Epithelial cell of prostate (primary cell): ENCODE data around the gene CXCL10.
"Not testable (repeated sequence)": the region's sequence is repeated elsewhere in the genome, so short reads cannot be mapped to it uniquely, and the experiment has no call there.

Experiments used
- DNase-seq: peaks from one replicate; pipeline ENCODE4 v3.0.0-alpha.2; 2011; ENCODE audit warnings: low read depth, low spot score
- H3K27ac ChIP-seq: fragments of 450-650 bp; 2 replicates; pipeline ENCODE4 v1.5.1; 2017; ENCODE audit warnings: mild to moderate bottlenecking

CXCL10 gene

DNA sequence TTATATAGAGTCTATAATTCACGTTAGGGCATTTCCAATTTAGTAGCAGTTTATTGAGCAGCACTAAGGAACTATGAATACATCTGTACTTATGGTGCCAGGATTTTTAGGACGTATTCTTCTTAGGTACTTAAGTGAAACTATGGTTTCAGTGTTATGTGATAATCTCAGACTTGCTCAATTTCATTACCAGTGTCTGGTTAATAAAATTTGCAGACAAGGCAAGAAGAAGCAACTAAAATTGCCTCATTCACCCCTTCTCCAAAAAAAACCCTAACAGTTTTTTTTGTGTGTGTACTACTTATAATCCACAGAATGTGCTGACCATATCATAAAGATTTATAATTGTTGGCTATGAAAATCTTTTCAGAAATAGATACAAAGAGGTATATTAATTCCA lies 6.0 kb upstream of the CXCL10 start:
- H3K27ac ChIP-seq: no peak overlapping the region
- no peak for DNase-seq

DNA sequence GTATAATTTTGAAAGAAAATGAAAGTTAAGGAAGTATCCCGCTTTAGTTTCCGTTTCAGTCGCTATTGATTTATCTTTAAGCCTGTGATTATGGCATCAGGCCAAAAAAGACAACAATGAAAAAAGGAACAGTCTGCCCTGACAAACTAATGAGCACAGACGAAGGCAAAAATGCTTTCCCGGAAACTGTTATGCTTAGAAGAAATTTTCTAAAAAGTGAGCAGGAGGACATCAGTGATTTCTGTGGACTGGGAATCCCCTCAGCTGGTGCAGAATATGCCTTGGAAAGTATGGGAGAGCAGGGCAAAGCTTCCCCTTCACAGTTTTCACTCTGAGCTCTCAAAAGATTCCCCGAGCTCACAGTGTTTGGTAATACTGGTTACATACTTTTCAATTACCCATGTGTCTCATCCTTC lies 5.1 kb upstream of the CXCL10 start:
- H3K27ac ChIP-seq: no peak overlapping the region
- DNase-seq: no peak

DNA sequence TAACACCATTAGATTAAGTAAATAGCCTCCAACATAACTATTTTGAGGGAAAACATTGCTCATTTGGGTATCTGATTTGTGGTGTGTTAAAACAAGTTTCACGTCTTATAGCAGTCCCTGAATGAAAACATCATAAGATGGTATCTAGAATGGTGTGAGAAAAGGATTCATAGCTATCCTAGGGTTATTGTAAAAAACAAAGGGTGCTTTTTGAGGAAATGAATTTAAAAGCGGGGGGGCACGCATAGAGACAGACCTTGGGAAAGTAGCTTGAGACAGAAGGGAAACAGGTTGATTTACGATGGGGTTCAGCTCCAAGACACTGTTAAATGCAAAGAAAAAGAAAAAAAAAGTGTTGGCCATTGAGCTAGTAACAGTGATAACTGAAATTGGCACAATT lies 768 bp upstream of the CXCL10 start:
- no peak overlapping the region for H3K27ac ChIP-seq
- no peak for DNase-seq

DNA sequence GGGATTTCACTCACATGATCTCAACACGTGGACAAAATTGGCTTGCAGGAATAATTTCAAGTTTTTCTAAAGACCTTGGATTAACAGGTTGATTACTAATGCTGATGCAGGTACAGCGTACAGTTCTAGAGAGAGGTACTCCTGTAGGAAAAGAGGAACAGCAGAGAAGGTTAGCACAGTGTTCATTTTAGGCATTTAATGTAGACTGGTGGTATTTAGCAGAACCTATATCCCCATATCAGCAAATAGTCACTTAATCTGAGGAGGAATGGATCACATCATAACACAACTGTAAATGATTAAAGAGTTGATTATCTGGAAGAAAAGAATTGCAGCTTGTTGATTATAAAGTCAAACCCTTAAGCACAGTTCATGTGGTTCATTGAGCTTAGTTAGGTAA lies 620 bp downstream of the CXCL10 start:
- no peak for DNase-seq
- H3K27ac ChIP-seq: no peak overlapping the region

DNA sequence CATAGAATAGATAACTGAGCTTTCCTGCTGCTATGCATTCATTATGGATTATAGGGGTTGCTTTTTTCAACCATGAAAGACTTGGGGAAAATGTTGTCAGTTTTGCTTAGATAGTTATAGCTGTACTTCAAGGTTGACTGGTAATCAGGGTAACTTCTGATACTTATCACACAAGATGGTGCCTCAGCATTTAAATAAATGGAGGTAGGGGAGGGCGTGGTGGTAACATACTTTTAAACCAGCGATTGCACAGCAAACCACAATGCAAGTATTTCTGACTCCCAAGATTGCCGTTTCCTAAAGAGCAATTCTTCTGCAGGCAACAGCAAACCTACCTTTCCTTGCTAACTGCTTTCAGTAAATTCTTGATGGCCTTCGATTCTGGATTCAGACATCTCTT lies 1.3 kb downstream of the CXCL10 start:
- DNase-seq: no peak
- no peak overlapping the region for H3K27ac ChIP-seq

DNA sequence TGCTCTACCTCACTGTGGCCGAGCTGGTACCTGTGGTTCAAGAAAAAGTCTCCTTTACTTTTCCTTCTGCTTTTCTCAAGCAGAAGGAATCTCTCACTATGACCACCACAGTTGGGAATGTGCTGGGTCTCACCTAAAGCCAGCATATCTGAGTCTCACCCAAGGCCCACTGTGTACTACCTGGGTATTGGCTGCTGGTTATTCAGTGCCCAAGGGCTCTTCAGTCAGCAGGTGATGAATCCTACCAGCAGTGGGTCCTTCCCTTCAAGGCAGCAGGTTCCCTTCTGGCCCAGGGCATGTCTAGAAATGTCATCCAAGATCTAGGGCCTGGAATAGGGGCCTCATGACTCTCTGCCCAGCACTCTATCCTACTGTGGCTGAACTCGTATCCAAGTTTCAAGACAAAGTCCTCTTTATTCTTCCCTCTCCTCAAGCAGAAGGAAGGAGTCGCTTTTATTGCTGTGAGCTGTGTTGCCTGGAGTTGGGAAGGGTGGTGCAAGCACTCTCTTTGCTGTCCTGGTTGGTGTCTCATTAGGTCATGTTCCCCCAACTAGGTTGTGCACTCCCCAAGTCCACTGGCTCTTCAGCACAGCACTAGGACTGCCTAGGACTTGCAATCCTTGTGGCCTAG lies 6.1 kb downstream of the CXCL10 start:
- no peak for DNase-seq
- peak overlapping the region; percentile 26 for H3K27ac ChIP-seq

DNA sequence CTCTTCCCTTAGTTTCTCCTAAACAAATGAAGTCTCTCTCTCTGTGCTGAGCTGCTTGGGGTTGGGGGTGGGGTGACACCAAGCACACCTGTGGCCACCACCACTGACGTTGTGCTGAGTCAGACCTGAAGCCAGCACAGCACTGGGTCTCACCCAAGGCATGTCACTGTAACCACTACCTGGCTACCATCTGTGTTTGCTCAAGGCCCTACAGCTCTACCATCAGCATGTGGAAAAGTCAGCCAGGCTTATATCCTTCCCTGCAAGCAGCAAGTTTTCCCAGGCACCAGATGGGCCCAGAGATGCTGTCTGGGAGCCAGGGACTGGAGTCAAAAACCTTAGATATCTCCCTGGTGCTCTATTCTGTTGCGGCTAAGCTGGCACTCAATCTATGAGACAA lies 6.9 kb downstream of the CXCL10 start:
- H3K27ac ChIP-seq: peak overlapping the region; percentile 26
- peak; percentile 31 for DNase-seq

DNA sequence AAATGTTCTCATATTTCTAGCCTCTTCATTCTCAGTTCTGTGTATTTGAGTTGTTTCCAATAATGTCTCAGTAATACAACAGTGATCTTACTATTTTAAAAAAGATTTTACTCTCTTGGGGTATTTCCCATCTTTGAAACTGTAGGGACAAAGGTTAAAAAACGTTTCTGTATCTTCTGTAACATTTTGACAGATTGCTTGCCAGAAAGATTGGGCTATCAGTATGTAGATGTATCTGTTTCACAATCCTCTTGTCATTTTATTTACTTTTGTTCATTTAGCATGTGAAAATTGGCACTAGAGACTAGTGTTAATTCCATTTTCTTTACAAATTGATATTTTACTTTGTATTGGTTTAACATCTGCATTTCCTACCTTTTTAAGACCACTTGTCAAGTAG lies 9.8 kb downstream of the CXCL10 start:
- DNase-seq: no peak
- H3K27ac ChIP-seq: peak overlapping the region; percentile 95

DNA sequence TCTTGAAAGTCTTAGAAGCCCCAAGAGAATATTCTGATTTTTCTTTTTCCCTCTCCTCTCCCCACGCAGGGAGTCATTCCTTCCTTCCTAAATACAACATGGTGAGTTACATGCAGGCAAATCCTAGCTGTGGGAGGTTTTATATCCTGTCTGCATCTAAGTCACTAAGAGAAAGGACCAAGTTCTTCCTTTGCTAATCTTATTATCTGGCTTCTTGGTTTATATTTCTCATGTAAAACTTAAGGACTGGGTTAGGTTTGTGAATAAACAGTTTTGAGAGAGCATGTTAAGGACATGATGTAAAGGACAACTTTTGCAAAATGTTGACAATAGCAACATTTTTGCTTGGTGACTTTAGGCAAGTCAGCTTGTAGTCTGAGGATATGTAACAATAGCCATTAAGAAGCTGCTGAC lies 10.9 kb downstream of the CXCL10 start:
- DNase-seq: no peak
- H3K27ac ChIP-seq: peak overlapping the region; percentile 95

DNA sequence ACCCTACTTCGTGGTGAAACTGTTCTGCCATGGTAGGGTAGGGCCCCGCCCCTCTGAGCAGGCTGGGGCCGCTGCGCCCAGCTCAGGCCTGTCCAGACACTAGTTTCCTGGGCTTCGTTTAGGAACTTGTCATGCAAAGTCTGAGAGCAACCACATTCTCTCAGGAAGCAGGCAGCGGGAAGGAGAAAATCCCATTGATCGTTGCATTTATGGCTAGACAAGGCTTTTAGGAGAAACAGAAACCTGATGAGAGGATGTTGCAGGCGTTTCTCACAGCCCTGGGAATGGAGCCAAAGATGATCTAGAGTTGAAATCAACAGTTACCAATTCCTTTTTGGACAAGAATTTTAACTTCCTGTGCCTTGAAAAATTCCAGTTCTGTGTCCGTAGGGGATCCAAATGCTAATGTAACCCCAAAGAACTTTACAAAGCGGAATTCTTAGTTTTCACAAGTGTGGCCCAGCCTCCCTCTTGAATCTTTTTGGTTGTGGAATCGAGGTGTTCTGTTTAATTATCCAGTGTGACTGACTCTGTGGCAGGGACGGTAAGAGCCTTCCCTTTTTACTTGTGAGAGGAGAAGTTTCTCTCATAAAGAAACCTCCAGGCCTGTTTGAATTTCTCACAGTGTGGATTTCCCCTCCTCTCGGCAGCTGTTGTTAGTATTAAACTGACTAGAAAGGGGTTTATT lies 11.5 kb downstream of the CXCL10 start:
- DNase-seq: peak; percentile 26
- peak overlapping the region; percentile 95 for H3K27ac ChIP-seq

DNA sequence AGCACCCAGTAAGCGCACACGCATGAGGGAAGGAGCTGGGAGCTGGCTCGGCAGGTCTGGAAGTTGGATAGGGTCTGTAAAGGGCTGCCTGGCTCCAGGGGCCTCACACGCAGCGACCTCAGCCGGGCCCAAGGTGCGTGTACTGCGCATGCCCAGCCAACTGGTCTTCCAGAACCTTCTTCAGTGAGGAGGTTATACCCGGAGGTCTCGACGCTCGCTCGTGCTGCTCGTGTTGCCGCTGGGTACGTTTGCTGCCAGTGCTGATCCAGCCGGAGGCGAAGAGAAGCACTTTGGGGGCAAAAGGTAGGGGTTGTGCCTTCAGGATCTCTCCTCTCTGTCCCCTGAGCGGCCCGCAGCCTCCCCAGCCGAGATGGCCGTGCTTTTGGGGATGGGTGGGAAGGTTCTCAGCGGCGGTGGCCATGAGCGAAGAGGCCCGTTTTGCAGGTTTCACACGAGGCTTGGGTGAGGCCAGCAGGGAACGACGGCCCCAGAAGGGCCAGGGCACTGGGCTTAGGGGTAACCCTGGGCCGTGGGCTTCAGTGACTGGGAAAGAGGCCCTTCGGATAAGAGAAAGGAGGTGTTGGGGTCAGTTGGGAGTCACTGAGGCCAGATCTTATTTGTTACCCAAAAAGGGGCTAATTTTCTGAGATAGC lies 12.2 kb downstream of the CXCL10 start:
- H3K27ac ChIP-seq: peak overlapping the region; percentile 95
- no peak for DNase-seq

DNA sequence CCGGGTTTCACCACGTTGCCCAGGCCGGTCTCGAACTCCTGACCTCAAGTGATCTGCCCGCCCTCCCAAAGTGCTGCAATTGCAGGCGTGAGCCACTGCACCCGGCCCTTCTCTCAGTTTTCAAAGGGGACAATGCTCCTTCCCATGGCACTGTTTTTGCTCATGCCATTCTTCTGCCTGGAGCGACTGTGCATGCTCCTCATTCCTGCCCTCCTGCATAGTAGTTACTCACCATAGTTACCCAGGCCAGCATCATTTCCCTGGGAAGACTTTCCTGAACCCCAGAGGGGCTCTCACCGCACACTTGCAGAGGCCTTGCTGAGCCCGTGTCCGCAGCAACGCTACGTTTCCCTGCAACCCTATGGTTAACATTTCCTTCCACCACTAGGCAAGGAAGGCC lies 12.7 kb downstream of the CXCL10 start:
- DNase-seq: no peak
- no peak overlapping the region for H3K27ac ChIP-seq

DNA sequence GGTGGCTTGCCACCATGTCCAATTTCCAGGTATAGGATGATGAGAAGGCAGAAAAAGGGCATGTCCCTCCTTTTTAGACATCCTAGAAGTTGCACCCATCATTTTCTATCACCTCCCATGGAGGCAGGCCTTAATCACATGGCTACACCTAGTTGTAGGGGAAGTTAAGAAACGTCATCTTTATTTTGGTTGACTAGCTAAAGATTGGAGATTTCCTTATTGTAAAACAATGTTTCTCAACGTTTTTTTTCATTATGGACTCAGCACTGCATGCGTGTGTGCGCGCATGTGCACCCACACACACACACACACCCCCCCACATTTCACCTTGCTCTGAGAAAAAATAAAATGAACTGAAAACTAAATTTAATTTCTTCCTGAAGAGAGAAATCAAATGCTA lies 14.0 kb downstream of the CXCL10 start:
- no peak overlapping the region for H3K27ac ChIP-seq
- DNase-seq: no peak

DNA sequence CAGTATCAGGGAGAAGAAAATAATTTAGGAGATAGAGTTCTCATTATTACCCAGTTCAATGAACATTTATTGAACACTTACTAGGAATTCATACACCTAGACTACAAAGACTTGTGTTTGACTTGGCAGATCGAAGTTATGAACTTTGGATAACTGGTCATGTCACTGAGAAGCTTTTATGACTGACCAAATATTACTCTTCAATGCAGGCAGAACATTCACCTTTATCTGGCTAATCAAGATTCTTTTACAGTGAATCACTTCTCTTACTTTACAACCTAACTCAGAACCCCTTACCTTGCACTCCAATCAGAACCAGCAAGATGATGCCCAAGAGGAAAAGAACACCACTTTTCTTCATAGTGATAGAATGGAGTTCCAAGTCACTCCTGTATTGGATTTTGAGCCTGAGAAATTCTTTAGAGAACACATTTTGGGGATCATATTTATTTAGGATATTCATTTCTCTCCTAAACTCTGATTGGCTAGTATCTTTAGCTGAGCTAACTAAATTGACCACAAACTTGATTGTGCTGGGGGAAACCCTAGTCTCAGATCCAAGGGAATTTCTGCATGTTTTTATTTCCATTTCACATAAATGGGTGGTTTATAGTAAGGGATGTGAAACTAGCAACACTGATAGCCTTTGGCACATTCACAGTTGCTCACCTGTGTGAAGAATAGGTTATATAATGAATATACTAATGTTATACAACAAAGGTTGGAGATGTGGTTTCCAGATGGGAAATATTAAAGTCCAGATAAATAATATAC lies 16.0 kb downstream of the CXCL10 start, which contains the start of gene CXCL9:
TSS of gene CXCL9 (minus strand) at position 421 of the 774 bp plus-strand sequence. CDS start at position 361, 60 bp downstream.
- peak; percentile 49 for DNase-seq
- peak within 1 kb of the TSS; percentile 14 for H3K27ac ChIP-seq

DNA sequence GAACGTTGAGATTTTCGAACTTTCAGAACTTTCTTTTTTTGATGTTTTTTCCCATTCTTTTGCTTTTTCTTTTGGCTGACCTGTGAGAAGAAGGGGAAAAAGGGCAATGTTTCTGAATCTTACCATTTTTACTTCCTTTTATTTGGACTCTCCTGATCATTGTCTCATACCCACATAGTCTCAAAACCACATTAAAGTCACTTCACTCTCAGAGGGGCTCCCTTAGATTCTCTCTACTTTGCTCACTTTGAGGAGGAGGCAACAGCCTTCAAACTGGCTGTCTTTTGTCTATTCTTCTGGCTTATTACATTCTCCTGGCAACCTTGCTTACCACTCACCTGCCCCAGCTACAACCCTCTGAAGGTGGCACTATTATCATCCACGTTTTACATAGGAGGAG lies 19.7 kb downstream of the CXCL10 start:
- no peak overlapping the region for H3K27ac ChIP-seq
- DNase-seq: no peak

DNA sequence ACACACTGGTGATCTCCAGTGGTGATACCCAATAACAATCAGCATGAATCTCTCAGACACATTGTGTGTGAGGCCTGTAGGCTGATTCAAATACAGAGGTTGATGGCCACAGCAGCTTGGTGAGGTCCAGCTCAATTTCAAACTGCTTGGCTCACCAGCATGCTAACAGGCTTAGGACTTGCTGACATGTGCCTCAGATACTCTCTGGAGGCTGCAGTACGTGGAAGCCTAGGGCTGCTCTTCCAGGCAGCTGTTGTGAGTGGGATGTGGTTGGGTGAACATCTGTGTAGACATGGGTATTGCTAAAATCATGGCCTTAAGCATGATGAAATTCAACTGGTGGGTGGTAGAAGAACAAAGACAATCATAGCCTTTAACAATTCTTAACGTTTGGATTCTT lies 20.3 kb downstream of the CXCL10 start:
- H3K27ac ChIP-seq: no peak overlapping the region
- no peak for DNase-seq

DNA sequence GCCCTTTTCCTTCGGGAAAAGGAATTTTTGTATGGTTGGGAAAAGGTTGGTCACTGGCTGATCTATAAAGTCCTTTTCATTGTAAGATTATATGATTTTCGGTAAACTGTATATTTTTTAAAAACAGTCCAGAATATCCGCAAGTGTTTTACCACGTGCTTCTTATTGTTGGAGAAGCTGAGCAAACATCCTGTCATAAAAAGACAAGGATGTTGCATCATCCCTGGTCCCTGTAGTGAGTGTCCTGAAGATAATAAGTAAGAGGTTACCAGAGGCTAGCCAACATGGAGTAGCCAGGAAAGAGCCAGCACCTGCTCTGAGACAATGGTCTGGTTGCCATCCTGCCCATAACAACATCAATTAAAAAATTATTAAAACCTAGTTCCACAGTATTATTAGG lies 21.1 kb downstream of the CXCL10 start:
- no peak for DNase-seq
- H3K27ac ChIP-seq: peak overlapping the region; percentile 41

DNA sequence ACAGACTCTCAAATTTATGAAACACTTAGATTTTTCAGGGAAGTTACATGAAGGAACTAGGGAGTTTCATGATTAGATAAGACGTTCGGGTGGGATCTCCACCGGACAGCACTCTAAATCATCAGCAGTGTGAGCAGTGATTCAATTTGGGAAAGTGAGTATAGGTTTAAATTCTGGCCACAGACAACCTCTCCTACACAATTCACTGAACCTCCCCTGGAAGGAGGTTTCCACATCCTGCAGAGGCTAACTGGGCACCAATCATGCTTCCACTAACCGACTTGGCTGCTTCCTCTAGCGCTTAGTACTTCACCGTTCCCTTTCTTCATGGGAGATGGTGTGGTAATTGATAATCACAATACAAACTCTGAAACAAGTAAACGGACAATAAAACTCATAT lies 21.6 kb downstream of the CXCL10 start:
- H3K27ac ChIP-seq: peak overlapping the region; percentile 41
- no peak for DNase-seq

DNA sequence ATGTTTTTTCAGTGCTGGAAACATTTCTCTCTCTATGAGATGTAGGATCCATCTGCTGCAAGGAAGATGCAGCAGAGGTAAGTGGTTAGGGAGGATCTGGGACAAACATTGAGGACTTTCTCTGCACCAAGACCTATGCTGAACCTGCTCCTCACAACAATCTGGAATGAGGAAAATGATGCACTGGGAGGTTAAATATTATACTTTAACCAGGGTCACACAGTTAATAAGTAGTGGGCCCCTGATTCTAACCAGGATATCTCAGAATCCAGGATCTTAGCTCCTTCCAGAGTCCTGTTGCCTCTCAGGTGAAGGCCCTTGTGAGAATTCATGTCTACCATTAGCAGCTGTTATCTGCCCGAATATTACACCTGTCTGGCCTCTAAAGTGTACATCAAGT lies 23.0 kb downstream of the CXCL10 start:
- no peak overlapping the region for H3K27ac ChIP-seq
- no peak for DNase-seq

DNA sequence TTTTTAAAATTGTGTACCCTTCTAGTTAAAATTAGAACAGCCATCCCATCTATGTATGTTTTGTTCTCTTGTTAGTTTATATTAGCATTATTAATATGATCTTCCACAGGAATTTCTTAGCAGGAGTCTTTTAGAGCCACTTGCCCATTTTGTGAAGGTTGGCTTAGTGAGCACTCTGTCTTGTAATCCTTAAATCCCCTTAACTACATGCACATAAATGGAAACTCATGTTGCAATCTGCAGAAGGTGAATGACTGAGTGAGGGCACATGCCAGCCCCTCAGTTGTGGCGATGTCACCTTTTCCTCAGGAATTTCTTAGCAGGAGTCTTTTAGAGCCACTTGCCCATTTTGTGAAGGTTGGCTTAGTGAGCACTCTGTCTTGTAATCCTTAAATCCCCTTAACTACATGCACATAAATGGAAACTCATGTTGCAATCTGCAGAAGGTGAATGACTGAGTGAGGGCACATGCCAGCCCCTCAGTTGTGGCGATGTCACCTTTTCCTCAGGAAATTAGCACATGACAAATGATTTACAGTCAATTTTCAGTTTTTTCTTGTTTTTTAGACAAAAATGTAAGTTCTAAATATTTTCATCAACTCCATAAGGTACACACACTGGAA lies 24.7 kb downstream of the CXCL10 start:
- DNase-seq, H3K27ac ChIP-seq: not testable (repeated sequence)
